NCI-H1417 (cell line): ENCODE results near the gene CLEC18B.
A peak's percentile ranks its signal among the peaks of the same experiment; 100 is the strongest.
"Not testable (repeated sequence)": the region's sequence is repeated elsewhere in the genome, so short reads cannot be mapped to it uniquely, and the experiment has no call there.

ENCODE experiments used
- DNase-seq, 3 experiments: peaks; one replicate each; lab custom pipeline; 2025; lab: John Stamatoyannopoulos, UW

CLEC18B gene

GRCh38 chr16:74443624-74444346 is 22.5 kb upstream of the CLEC18B start:
- not testable (repeated sequence) for DNase-seq

GRCh38 chr16:74439685-74440084 is 18.4 kb upstream of the CLEC18B start:
- DNase-seq: no peak

GRCh38 chr16:74438492-74438979 is 17.3 kb upstream of the CLEC18B start:
- no peak for DNase-seq

- no peak for DNase-seq
Observed at GRCh38 chr16:74431516-74431915, 10.2 kb upstream of the CLEC18B start.

- peak; percentile 1 to 56 (median 20) for DNase-seq
Observed at GRCh38 chr16:74430036-74430712, 8.9 kb upstream of the CLEC18B start.

GRCh38 chr16:74428493-74428892 is 7.2 kb upstream of the CLEC18B start:
- DNase-seq: not testable (repeated sequence)

- not testable (repeated sequence) for DNase-seq
Observed at GRCh38 chr16:74425751-74426150, 4.5 kb upstream of the CLEC18B start.

GRCh38 chr16:74423721-74424120 is 2.4 kb upstream of the CLEC18B start:
- DNase-seq: not testable (repeated sequence)

- not testable (repeated sequence) for DNase-seq
Observed at GRCh38 chr16:74422086-74422485, 808 bp upstream of the CLEC18B start.

- not testable (repeated sequence) for DNase-seq
Observed at GRCh38 chr16:74421482-74421785, 156 bp upstream of the CLEC18B start.

GRCh38 chr16:74419811-74420210 is 1.5 kb downstream of the CLEC18B start:
- not testable (repeated sequence) for DNase-seq

GRCh38 chr16:74417897-74418296 is 3.4 kb downstream of the CLEC18B start:
- not testable (repeated sequence) for DNase-seq

GRCh38 chr16:74413920-74414319 is 7.4 kb downstream of the CLEC18B start:
- DNase-seq: not testable (repeated sequence)

- not testable (repeated sequence) for DNase-seq
Observed at GRCh38 chr16:74413485-74413884, 7.8 kb downstream of the CLEC18B start.

- DNase-seq: not testable (repeated sequence)
Observed at GRCh38 chr16:74412775-74413390, 8.4 kb downstream of the CLEC18B start.

GRCh38 chr16:74412138-74412774 is 9.0 kb downstream of the CLEC18B start:
- DNase-seq: not testable (repeated sequence)

GRCh38 chr16:74410981-74411380 is 10.3 kb downstream of the CLEC18B start:
- not testable (repeated sequence) for DNase-seq

- not testable (repeated sequence) for DNase-seq
Observed at GRCh38 chr16:74410057-74410957, 11.0 kb downstream of the CLEC18B start.

GRCh38 chr16:74409185-74409981 is 11.9 kb downstream of the CLEC18B start:
- DNase-seq: not testable (repeated sequence)

- DNase-seq: not testable (repeated sequence)
Observed at GRCh38 chr16:74407362-74407705, 13.9 kb downstream of the CLEC18B start.
